ENCODE data around the gene TCERG1. TPM values are rescaled to one million over a fixed set of nuclear protein-coding genes. Genes with fewer than 3 reads are reported as not detected.

Gene TCERG1
- polyA plus RNA-seq, 1 donor from 2014 or later = 238 TPM

- Histone ChIP-seq H3K9me3 (ENCODE audit: low read length) (no peaks in the 10 kb centered on the region), H3K9ac (ENCODE audit: low read length) (no peak overlapping the region), H3K36me3 (ENCODE audit: insufficient read depth, low read length) (no peaks in the 10 kb centered on the region), H3K4me3 (ENCODE audit: low read length) (no peak overlapping the region), H3F3A (ENCODE audit: insufficient read depth, low read length, poor library complexity, severe bottlenecking) (no peaks in the 10 kb centered on the region), H3K9me2 (ENCODE audit: insufficient read depth, low read length) (no peaks in the 10 kb centered on the region), H3K4me2 (ENCODE audit: low read length) (no peak overlapping the region), H4K20me1 (ENCODE audit: insufficient read depth) (no peaks in the 10 kb centered on the region), H3K27me3 (ENCODE audit: insufficient read depth, low read depth, low read length) (no peaks in the 10 kb centered on the region), H3K27ac (ENCODE audit: low read length) (no peak overlapping the region), H2AFZ (ENCODE audit: low read depth, low read length) (no peak overlapping the region), H3K79me2 (replicated peaks; ENCODE audit: insufficient read depth, low read length) (no peaks in the 10 kb centered on the region)
- TF ChIP-seq CTCF (IDR thresholded peaks at IDR 0.05; ENCODE audit: poor library complexity, severe bottlenecking) (no peak), EZH2 (IDR thresholded peaks at IDR 0.05; ENCODE audit: borderline replicate concordance, insufficient read depth, low read length, poor library complexity, severe bottlenecking) (no peak), SMC3 (conservative IDR thresholded peaks at IDR 0.05; ENCODE audit: poor library complexity) (no peak), REST (IDR thresholded peaks at IDR 0.05; ENCODE audit: borderline replicate concordance) (no peak), RAD21 (conservative IDR thresholded peaks at IDR 0.05) (no peak), EP300 (conservative IDR thresholded peaks at IDR 0.05; ENCODE audit: poor library complexity, severe bottlenecking) (no peak), MXI1 (conservative IDR thresholded peaks at IDR 0.05; ENCODE audit: poor library complexity, severe bottlenecking) (no peak), TAF1 (IDR thresholded peaks at IDR 0.05; ENCODE audit: low read depth) (no peak), POLR2AphosphoS5 (IDR thresholded peaks at IDR 0.05) (no peak)
Observed at GRCh38 chr5:146399481-146399880, 47.7 kb upstream of the TCERG1 start.

- Histone ChIP-seq H3K9me3 (ENCODE audit: low read length) (no peaks in the 10 kb centered on the region), H3K27ac (ENCODE audit: low read length) (no peak overlapping the region), H3K4me2 (ENCODE audit: low read length) (no peak overlapping the region), H3K9ac (ENCODE audit: low read length) (no peak overlapping the region), H3K27me3 (ENCODE audit: insufficient read depth, low read depth, low read length) (no peaks in the 10 kb centered on the region), H3F3A (ENCODE audit: insufficient read depth, low read length, poor library complexity, severe bottlenecking) (no peaks in the 10 kb centered on the region), H4K20me1 (ENCODE audit: insufficient read depth) (no peaks in the 10 kb centered on the region), H3K79me2 (replicated peaks; ENCODE audit: insufficient read depth, low read length) (no peaks in the 10 kb centered on the region), H2AFZ (ENCODE audit: low read depth, low read length) (no peak overlapping the region), H3K4me3 (ENCODE audit: low read length) (no peak overlapping the region), H3K36me3 (ENCODE audit: insufficient read depth, low read length) (no peaks in the 10 kb centered on the region), H3K9me2 (ENCODE audit: insufficient read depth, low read length) (no peaks in the 10 kb centered on the region)
- TF ChIP-seq POLR2AphosphoS5 (IDR thresholded peaks at IDR 0.05) (no peak), EP300 (conservative IDR thresholded peaks at IDR 0.05; ENCODE audit: poor library complexity, severe bottlenecking) (no peak), TAF1 (IDR thresholded peaks at IDR 0.05; ENCODE audit: low read depth) (no peak), REST (IDR thresholded peaks at IDR 0.05; ENCODE audit: borderline replicate concordance) (no peak), SMC3 (conservative IDR thresholded peaks at IDR 0.05; ENCODE audit: poor library complexity) (no peak), MXI1 (conservative IDR thresholded peaks at IDR 0.05; ENCODE audit: poor library complexity, severe bottlenecking) (no peak), EZH2 (IDR thresholded peaks at IDR 0.05; ENCODE audit: borderline replicate concordance, insufficient read depth, low read length, poor library complexity, severe bottlenecking) (no peak)
Observed at GRCh38 chr5:146400201-146400600, 46.9 kb upstream of the TCERG1 start.

Measured in neural cell (in vitro differentiated cells).